HuH-7 (cell line): ENCODE results near the gene PPIF.

Experiments
- DNase-seq: peaks from one replicate; pipeline ENCODE4 v3.0.0; 2011; ENCODE audit warnings: low spot score

The PPIF gene

GRCh38 chr10:79347226-79347893 lies at the start of gene PPIF:
Gene PPIF, plus strand, starts transcription at chr10:79347469. Its CDS starts 80 bp downstream, at chr10:79347549.
- peak; percentile 73 for DNase-seq

DNA sequence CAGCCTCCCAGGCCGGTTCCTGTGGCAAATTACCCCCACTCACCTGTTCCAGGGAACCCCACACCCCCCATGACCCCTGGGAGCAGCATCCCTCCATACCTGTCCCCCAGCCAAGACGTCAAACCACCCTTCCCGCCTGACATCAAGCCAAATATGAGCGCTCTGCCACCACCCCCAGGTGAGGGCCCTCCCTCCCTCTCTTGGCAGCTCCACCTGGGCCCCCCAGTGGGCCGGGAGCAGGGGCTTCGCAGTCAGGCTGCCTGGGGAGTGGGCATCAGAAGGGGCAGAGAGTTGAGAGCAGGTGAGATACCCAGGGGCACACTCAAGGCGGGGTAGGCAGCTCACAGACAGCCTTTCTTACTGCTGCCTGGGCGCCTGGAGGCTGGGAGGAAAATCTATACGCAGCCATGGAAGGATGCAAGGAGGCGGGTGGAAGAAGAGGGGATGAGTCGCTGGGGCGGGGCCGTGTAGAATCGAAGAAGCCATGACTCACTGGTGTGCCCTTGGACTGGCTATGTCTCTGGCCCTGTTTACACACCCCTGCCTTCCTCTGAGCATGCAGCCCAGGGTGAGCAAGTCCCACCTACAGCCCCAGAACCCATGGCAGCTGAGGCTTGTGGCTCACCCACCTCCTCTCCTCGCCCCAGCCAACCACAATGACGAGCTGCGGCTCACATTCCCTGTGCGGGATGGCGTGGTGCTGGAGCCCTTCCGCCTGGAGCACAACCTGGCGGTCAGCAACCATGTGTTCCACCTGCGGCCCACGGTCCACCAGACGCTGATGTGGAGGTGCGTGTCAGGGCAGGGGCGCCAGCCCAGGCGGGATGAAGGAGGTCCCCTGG lies 48.6 kb upstream of the PPIF start:
- DNase-seq, result no peak

- DNase-seq, result no peak
Measured at GRCh38 chr10:79299397-79300241, 47.6 kb upstream of the PPIF start.

DNA sequence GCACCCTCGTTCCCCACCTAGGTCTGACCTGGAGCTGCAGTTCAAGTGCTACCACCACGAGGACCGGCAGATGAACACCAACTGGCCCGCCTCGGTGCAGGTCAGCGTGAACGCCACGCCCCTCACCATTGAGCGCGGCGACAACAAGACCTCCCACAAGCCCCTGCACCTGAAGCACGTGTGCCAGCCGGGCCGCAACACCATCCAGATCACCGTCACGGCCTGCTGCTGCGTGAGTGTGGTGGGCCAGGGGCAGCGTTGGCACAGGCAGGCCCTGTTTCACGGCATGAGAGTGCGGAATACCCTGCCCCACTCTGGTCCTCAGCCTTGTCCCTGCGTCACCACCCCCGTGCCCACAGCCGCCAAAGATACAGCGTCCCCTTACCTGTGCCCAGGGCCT lies 46.6 kb upstream of the PPIF start:
- no peak for DNase-seq

- DNase-seq, result peak; percentile 43
Measured at GRCh38 chr10:79301754-79302530, 45.3 kb upstream of the PPIF start.

GRCh38 chr10:79303631-79304478 lies 43.4 kb upstream of the PPIF start:
- DNase-seq, result no peak

DNA sequence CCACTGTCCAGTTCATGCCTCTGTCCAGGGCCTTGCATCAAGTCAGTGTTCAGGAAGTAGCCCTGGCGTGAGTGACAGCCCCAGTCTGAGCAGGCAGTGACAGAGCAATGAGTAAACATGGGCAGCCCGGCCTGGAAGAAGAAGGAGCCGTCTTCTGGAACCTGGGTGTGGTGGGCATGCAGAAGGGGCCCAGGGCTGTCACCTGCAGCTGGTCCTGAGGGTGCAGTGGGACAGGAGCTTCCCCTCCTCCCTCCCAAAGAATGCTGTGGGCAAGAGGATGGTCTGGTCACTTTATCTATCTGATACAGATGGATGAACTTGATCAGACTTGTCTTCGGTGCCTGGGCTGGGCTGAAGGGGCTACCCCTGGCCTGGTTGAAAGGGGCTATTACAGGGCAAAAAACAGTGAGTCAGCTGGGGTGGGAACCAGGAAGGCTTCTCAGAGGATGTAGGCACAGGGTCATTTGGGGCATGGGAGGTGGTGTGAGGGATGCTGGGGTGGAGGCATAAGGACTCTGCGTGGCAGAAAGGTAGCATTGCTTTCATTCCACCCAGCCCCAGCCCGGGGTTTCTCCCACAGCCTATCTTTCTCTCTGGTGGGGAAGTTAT lies 42.7 kb upstream of the PPIF start:
- no peak for DNase-seq

DNA sequence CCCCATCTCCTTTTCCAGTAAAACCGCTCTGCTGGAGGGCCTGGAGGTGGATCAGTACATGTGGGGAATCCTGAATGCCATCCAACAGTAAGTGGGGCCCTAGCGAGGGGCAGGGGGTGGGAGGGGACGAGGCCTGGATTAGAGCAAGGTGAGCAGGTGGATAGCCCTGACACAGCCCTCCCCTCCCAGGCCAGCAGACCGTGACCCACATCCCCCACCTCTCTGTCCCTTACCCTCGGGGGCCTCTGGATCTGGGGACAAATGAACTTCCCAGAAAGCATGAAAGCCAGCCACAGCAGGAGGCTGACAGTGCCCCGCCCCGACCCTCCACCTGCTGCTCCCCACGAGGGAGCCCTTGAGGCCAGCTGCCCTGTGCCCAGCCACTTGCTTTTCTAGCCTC lies 41.8 kb upstream of the PPIF start:
- DNase-seq, result no peak

- no peak for DNase-seq
Measured at GRCh38 chr10:79305988-79306387, 41.3 kb upstream of the PPIF start.

GRCh38 chr10:79306644-79307220 lies 40.5 kb upstream of the PPIF start:
- DNase-seq, result no peak

- no peak for DNase-seq
Measured at GRCh38 chr10:79308016-79308415, 39.3 kb upstream of the PPIF start.

- no peak for DNase-seq
Measured at GRCh38 chr10:79308969-79309665, 38.2 kb upstream of the PPIF start.

- no peak for DNase-seq
Measured at GRCh38 chr10:79310200-79310865, 36.9 kb upstream of the PPIF start.

- no peak for DNase-seq
Measured at GRCh38 chr10:79310911-79311573, 36.2 kb upstream of the PPIF start.

DNA sequence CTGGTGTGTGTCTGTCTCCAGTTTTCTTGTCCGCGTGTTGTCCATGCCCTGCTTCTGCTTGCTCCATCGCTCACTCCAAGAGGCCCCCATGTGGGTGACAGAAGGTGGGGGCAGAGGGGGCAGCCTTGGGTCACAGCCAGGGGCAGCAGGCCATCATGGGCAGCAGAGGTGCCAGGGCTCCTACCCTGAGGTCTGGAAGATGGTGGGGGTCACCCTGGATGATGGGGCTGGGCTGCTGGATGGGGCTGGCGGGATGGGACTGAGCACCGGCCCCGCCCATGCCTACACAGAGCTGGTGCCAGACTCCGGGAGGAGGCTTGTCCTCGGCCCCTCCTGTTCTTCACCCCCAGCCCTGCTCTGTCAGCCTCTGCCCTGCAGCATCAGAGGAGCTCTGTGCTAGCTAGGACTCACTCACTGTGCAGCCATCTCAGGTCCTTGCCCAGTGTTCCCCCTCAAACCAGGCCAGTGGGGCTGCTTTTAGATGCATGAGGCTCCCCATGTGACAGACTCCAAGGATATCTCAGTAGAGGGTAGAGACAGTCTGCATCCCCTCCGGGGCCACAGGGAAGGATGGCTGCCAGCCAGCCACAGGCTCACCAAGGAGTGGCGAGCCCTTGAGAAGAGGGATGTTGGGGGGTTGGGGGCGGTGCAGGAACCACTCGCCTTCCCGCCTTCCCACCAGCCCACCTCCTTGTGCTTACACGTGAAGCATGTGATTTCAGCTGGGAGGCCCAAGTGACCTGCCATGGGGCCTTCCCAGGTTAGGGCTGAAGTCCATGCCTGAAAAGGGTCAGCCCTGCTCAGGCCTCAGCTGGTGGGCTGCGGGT lies 35.5 kb upstream of the PPIF start:
- DNase-seq, result no peak

GRCh38 chr10:79312601-79313187 lies 34.6 kb upstream of the PPIF start:
- DNase-seq, result no peak

GRCh38 chr10:79313320-79313719 lies 33.9 kb upstream of the PPIF start:
- no peak for DNase-seq
